PC-3 (cell line): ENCODE measurements around the gene HDAC9. TPM values are rescaled to one million over a fixed set of nuclear protein-coding genes. Genes with fewer than 3 reads are reported as not detected.

ENCODE experiments used
- ATAC-seq: fragments of 200-7000 bp; cut with Tn5 transposase; 2 replicates; pipeline ENCODE4 v1.9.1; 2020; ENCODE audit warnings: mild to moderate bottlenecking, moderate library complexity
- BruUV-seq: library from RNA; stranded (reverse); fragments of 400-500 nt; replicated peaks from 2 replicates; lab custom pipeline; 2021; lab: Mats Ljungman, UMichigan
- CTCF ChIA-PET: fragments of 300-600 bp; sonication (Branson Sonifier 250); formaldehyde crosslinking; loops from one replicate; lab custom pipeline; 2022; ENCODE audit warnings: antibody characterized with exemption; lab: Charles Lee
- POLR2A ChIA-PET: fragments of 300-600 bp; sonication (Branson Sonifier 250); formaldehyde crosslinking; loops from one replicate; lab custom pipeline; 2022; ENCODE audit warnings: antibody characterized with exemption; ENCODE audit not compliant: unreplicated experiment; lab: Charles Lee
- DNase-seq: peaks from one replicate; pipeline ENCODE4 v3.0.0-alpha.2; 2015
- H2AFZ ChIP-seq: fragments of 300-600 bp; sonication (generic); 2 replicates; pipeline ENCODE4 v1.6.0; 2016; ENCODE audit warnings: antibody characterized with exemption, low read length
- H3F3A ChIP-seq: fragments of 300-600 bp; sonication (generic); one replicate; pipeline ENCODE4 v1.6.0; 2017; ENCODE audit warnings: antibody characterized with exemption, low read length, control low read depth, mild to moderate bottlenecking; ENCODE audit not compliant: unreplicated experiment
- H3K27ac ChIP-seq: fragments of 300-600 bp; sonication (generic); 2 replicates; pipeline ENCODE4 v1.5.1; 2016; ENCODE audit warnings: mild to moderate bottlenecking, low read length
- H3K27me3 ChIP-seq: fragments of 300-600 bp; sonication (generic); 2 replicates; pipeline ENCODE4 v1.6.1; 2016; ENCODE audit warnings: low read length, mixed read lengths
- H3K36me3 ChIP-seq: fragments of 300-600 bp; sonication (generic); 2 replicates; pipeline ENCODE4 v1.6.1; 2016; ENCODE audit warnings: low read depth, mixed run types, low read length, mixed read lengths
- H3K4me1 ChIP-seq: fragments of 300-600 bp; sonication (generic); 2 replicates; pipeline ENCODE4 v1.5.1; 2016; ENCODE audit warnings: low read length; ENCODE audit not compliant: insufficient read depth
- H3K4me2 ChIP-seq: fragments of 300-600 bp; sonication (generic); 2 replicates; pipeline ENCODE4 v1.6.0; 2016; ENCODE audit warnings: low read length
- H3K4me3 ChIP-seq: fragments of 300-600 bp; sonication (generic); 2 replicates; pipeline ENCODE4 v1.5.1; 2016; ENCODE audit warnings: mild to moderate bottlenecking, low read length, mixed read lengths
- H3K79me2 ChIP-seq: fragments of 300-600 bp; sonication (generic); 2 replicates; pipeline ENCODE4 v1.6.1; 2017; ENCODE audit warnings: low read length, mixed read lengths
- H3K9ac ChIP-seq: fragments of 300-600 bp; sonication (generic); 2 replicates; pipeline ENCODE4 v1.6.0; 2016; ENCODE audit warnings: mild to moderate bottlenecking, low read length
- H3K9me2 ChIP-seq: fragments of 300-600 bp; sonication (generic); replicated peaks from 2 replicates; pipeline ENCODE4 v1.6.1; 2016; ENCODE audit warnings: mixed run types, low read length, mixed read lengths
- H3K9me3 ChIP-seq: fragments of 300-600 bp; sonication (generic); 2 replicates; pipeline ENCODE4 v1.6.1; 2016; ENCODE audit warnings: low read length, mixed read lengths
- H4K20me1 ChIP-seq: fragments of 300-600 bp; sonication (generic); 2 replicates; pipeline ENCODE4 v1.6.1; 2016; ENCODE audit warnings: low read length, mixed read lengths
- CTCF ChIP-seq: fragments of 300-600 bp; sonication (generic); conservative IDR thresholded peaks from 2 replicates; pipeline ENCODE4 v1.5.1; 2017; ENCODE audit warnings: antibody characterized with exemption, low read depth, mild to moderate bottlenecking, low read length
- EZH2 ChIP-seq: fragments of 300-600 bp; sonication (generic); IDR thresholded peaks from one replicate; pipeline ENCODE4 v1.6.1; 2017; ENCODE audit warnings: antibody characterized with exemption, mild to moderate bottlenecking, low read length; ENCODE audit not compliant: unreplicated experiment
- EZH2phosphoT487 ChIP-seq: fragments of 300-600 bp; sonication (generic); IDR thresholded peaks from 2 replicates; pipeline ENCODE4 v1.6.1; 2018; ENCODE audit warnings: mild to moderate bottlenecking, antibody characterized with exemption, low read length, borderline replicate concordance
- intact Hi-C: fragments of 100-400 bp; cut with micrococcal nuclease; formaldehyde crosslinking; loops from 2 replicates; pipeline ENCODE4 v1.9.0; 2023
- total RNA-seq: library from RNA; depleted of rRNA; stranded (reverse); fragments of >200 nt; gene quantifications from 2 replicates; pipeline ENCODE4 v1.2.3, GENCODE V29; 2014

Gene HDAC9
- total RNA-seq, 1 experiment from 2014 or later: 7.8 TPM

- intact Hi-C loops: loop anchor here (5.0 to 10.0 kb wide), 6 partner anchors 200 to 970 kb away; no protein-coding TSS in a partner anchor
- H3K36me3 ChIP-seq: no peaks in the 10 kb centered on the region
- no peak for TF ChIP-seq EZH2
- no peak for TF ChIP-seq CTCF
- TF ChIP-seq EZH2phosphoT487: no peak
- POLR2A ChIA-PET: no interaction called here
- no peak overlapping the region for H3K27ac ChIP-seq
- no peaks in the 10 kb centered on the region for H3K4me1 ChIP-seq
- BruUV-seq: no TSS peak
- no peak overlapping the region for H3K4me2 ChIP-seq
- DNase-seq (no peak), ATAC-seq (no peak)
- CTCF ChIA-PET: interaction anchor here (0.5 kb wide), 1 partner anchor 1714 kb away, joined by 6 read pairs; no protein-coding TSS in a partner anchor
- H2AFZ ChIP-seq: no peak overlapping the region
- H3K79me2 ChIP-seq: no peaks in the 10 kb centered on the region
- no peaks in the 10 kb centered on the region for H3K9me2 ChIP-seq
- no peaks in the 10 kb centered on the region for H3K27me3 ChIP-seq
- H3K9me3 ChIP-seq: no peaks in the 10 kb centered on the region
- H3K4me3 ChIP-seq: no peak overlapping the region
- no peaks in the 10 kb centered on the region for H3F3A ChIP-seq
- H4K20me1 ChIP-seq: no peaks in the 10 kb centered on the region
- no peak overlapping the region for H3K9ac ChIP-seq
Measured at GRCh38 chr7:18694911-18695310, 199.4 kb downstream of the HDAC9 start.

GRCh38 chr7:18698258-18698734 is 202.7 kb downstream of the HDAC9 start:
- Histone ChIP-seq H2AFZ (no peak overlapping the region), H3K79me2 (no peaks in the 10 kb centered on the region), H3K4me1 (no peaks in the 10 kb centered on the region), H3K9me3 (no peaks in the 10 kb centered on the region), H3K27ac (no peak overlapping the region), H3K9ac (no peak overlapping the region), H3K4me3 (no peak overlapping the region), H3K27me3 (no peaks in the 10 kb centered on the region), H3K4me2 (no peak overlapping the region), H3K36me3 (no peaks in the 10 kb centered on the region), H3F3A (no peaks in the 10 kb centered on the region), H3K9me2 (no peaks in the 10 kb centered on the region), H4K20me1 (no peaks in the 10 kb centered on the region)
- no peak for DNase-seq
- intact Hi-C loops: loop anchor here (10.0 kb wide), 3 partner anchors 197 to 967 kb away; no protein-coding TSS in a partner anchor
- TF ChIP-seq EZH2phosphoT487: no peak
- TF ChIP-seq EZH2: no peak
- no peak for TF ChIP-seq CTCF
- ChIA-PET POLR2A (no interaction called here), CTCF (no interaction called here)
- no peak for ATAC-seq
- no TSS peak for BruUV-seq

- POLR2A ChIA-PET: no interaction called here
- Histone ChIP-seq H3K4me2 (no peak overlapping the region), H3K9me2 (no peaks in the 10 kb centered on the region), H3F3A (no peaks in the 10 kb centered on the region), H3K79me2 (no peaks in the 10 kb centered on the region), H4K20me1 (no peaks in the 10 kb centered on the region), H3K9me3 (no peaks in the 10 kb centered on the region), H3K27ac (no peak overlapping the region), H3K4me1 (no peaks in the 10 kb centered on the region), H3K9ac (no peak overlapping the region), H3K4me3 (no peak overlapping the region), H3K27me3 (no peaks in the 10 kb centered on the region), H3K36me3 (no peaks in the 10 kb centered on the region), H2AFZ (no peak overlapping the region)
- BruUV-seq: no TSS peak
- DNase-seq (peak; percentile 44), ATAC-seq (no peak)
- CTCF ChIA-PET: interaction anchor here (0.6 kb wide), 1 partner anchor 416 kb away, joined by 5 read pairs; no protein-coding TSS in a partner anchor
- intact Hi-C loops: no loop called here
- peak; percentile 56 for TF ChIP-seq CTCF
- TF ChIP-seq EZH2: no peak
Measured at GRCh38 chr7:18700147-18700546, 204.6 kb downstream of the HDAC9 start.
